ENCODE data around the gene SRSF12. TPM values are rescaled to one million over a fixed set of nuclear protein-coding genes. Genes with fewer than 3 reads are reported as not detected.

Gene SRSF12
- total RNA-seq, 1 donor from 2014 or later: 3.7 TPM

GRCh38 chr6:89111933-89112332, 5.9 kb downstream of the SRSF12 start:
- Mint-ChIP-seq H3K27me3 (ENCODE audit: unreplicated experiment) (no peaks in the 10 kb centered on the region), H3K9me3 (ENCODE audit: unreplicated experiment) (no peaks in the 10 kb centered on the region), H3K4me3 (ENCODE audit: unreplicated experiment) (no peak overlapping the region), H3K4me1 (ENCODE audit: unreplicated experiment) (peaks cover 2% of the 10 kb centered on the region), H3K27ac (ENCODE audit: unreplicated experiment) (no peak overlapping the region), H3K36me3 (ENCODE audit: unreplicated experiment) (no peaks in the 10 kb centered on the region)
- no peak for TF ChIP-seq CTCF (IDR thresholded peaks at IDR 0.05)
- no peak for DNase-seq (ENCODE audit: extremely low spot score, unreplicated experiment)

- Mint-ChIP-seq H3K4me1 (ENCODE audit: unreplicated experiment) (no peaks in the 10 kb centered on the region), H3K27ac (ENCODE audit: unreplicated experiment) (no peak overlapping the region), H3K36me3 (ENCODE audit: unreplicated experiment) (peaks cover 2% of the 10 kb centered on the region), H3K4me3 (ENCODE audit: unreplicated experiment) (no peak overlapping the region), H3K27me3 (ENCODE audit: unreplicated experiment) (no peaks in the 10 kb centered on the region), H3K9me3 (ENCODE audit: unreplicated experiment) (no peaks in the 10 kb centered on the region)
- TF ChIP-seq CTCF (IDR thresholded peaks at IDR 0.05): no peak
- DNase-seq (ENCODE audit: extremely low spot score, unreplicated experiment): no peak
Measured at GRCh38 chr6:89110284-89110683, 7.6 kb downstream of the SRSF12 start.

- Mint-ChIP-seq H3K4me3 (ENCODE audit: unreplicated experiment) (no peak overlapping the region), H3K27me3 (ENCODE audit: unreplicated experiment) (no peaks in the 10 kb centered on the region), H3K9me3 (ENCODE audit: unreplicated experiment) (no peaks in the 10 kb centered on the region), H3K36me3 (ENCODE audit: unreplicated experiment) (peaks cover 7% of the 10 kb centered on the region), H3K27ac (ENCODE audit: unreplicated experiment) (no peak overlapping the region), H3K4me1 (ENCODE audit: unreplicated experiment) (peaks cover 9% of the 10 kb centered on the region)
- no peak for DNase-seq (ENCODE audit: extremely low spot score, unreplicated experiment)
- no peak for TF ChIP-seq CTCF (IDR thresholded peaks at IDR 0.05)
Measured at GRCh38 chr6:89100114-89100513, 17.8 kb downstream of the SRSF12 start.

GRCh38 chr6:89098461-89098860, 19.4 kb downstream of the SRSF12 start:
- H3K36me3 Mint-ChIP-seq (ENCODE audit: unreplicated experiment): peaks cover 4% of the 10 kb centered on the region
- no peaks in the 10 kb centered on the region for H3K9me3 Mint-ChIP-seq (ENCODE audit: unreplicated experiment)
- TF ChIP-seq CTCF (IDR thresholded peaks at IDR 0.05): no peak
- H3K4me3 Mint-ChIP-seq (ENCODE audit: unreplicated experiment): no peak overlapping the region
- peaks cover 9% of the 10 kb centered on the region for H3K4me1 Mint-ChIP-seq (ENCODE audit: unreplicated experiment)
- H3K27me3 Mint-ChIP-seq (ENCODE audit: unreplicated experiment): no peaks in the 10 kb centered on the region
- H3K27ac Mint-ChIP-seq (ENCODE audit: unreplicated experiment): no peak overlapping the region
- DNase-seq (ENCODE audit: extremely low spot score, unreplicated experiment): no peak

GRCh38 chr6:89087881-89088280, 30.0 kb downstream of the SRSF12 start:
- Mint-ChIP-seq H3K36me3 (ENCODE audit: unreplicated experiment) (peaks cover 35% of the 10 kb centered on the region), H3K27ac (ENCODE audit: unreplicated experiment) (peak overlapping the region; percentile 3), H3K9me3 (ENCODE audit: unreplicated experiment) (no peaks in the 10 kb centered on the region), H3K4me3 (ENCODE audit: unreplicated experiment) (no peak overlapping the region), H3K27me3 (ENCODE audit: unreplicated experiment) (no peaks in the 10 kb centered on the region), H3K4me1 (ENCODE audit: unreplicated experiment) (peaks cover 34% of the 10 kb centered on the region)
- DNase-seq (ENCODE audit: extremely low spot score, unreplicated experiment): no peak
- TF ChIP-seq CTCF (IDR thresholded peaks at IDR 0.05): no peak

Data from osteocyte (in vitro differentiated cells).